NB4 (cell line): ENCODE measurements around the gene MSI2.

Experiments used
- MAX ChIP-seq: IDR thresholded peaks from 2 replicates; pipeline ENCODE4 v1.6.1; 2011; ENCODE audit warnings: low read depth, low read length
- MYC ChIP-seq: IDR thresholded peaks from 2 replicates; pipeline ENCODE4 v1.6.1; 2011; ENCODE audit warnings: low read depth, low read length
- POLR2A ChIP-seq: IDR thresholded peaks from 2 replicates; pipeline ENCODE4 v1.6.1; 2011; ENCODE audit warnings: mild to moderate bottlenecking; ENCODE audit not compliant: insufficient read length; ENCODE audit errors: extremely low read depth
- TF ChIP-seq, protein P1 (sequence below): IDR thresholded peaks from one replicate; pipeline ENCODE4 v1.5.1; 2012; ENCODE audit warnings: low read depth, low read length

GRCh38 chr17:57484081-57484666, 227.9 kb downstream of the MSI2 start:
- TF ChIP-seq, protein P1, sequence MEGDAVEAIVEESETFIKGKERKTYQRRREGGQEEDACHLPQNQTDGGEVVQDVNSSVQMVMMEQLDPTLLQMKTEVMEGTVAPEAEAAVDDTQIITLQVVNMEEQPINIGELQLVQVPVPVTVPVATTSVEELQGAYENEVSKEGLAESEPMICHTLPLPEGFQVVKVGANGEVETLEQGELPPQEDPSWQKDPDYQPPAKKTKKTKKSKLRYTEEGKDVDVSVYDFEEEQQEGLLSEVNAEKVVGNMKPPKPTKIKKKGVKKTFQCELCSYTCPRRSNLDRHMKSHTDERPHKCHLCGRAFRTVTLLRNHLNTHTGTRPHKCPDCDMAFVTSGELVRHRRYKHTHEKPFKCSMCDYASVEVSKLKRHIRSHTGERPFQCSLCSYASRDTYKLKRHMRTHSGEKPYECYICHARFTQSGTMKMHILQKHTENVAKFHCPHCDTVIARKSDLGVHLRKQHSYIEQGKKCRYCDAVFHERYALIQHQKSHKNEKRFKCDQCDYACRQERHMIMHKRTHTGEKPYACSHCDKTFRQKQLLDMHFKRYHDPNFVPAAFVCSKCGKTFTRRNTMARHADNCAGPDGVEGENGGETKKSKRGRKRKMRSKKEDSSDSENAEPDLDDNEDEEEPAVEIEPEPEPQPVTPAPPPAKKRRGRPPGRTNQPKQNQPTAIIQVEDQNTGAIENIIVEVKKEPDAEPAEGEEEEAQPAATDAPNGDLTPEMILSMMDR = no peak
- TF ChIP-seq MAX (no peak), POLR2A (no peak), MYC (no peak)
